Ramos (cell line): ENCODE results near the gene INPP5A.

Experiments used
- in situ Hi-C: fragments of 300-500 bp; cut with MboI; formaldehyde crosslinking; loops from one replicate; pipeline ENCODE4 v1.14.3; 2022; ENCODE audit warnings: low sequenced_read_pairs; ENCODE audit not compliant: unreplicated experiment

INPP5A gene

DNA sequence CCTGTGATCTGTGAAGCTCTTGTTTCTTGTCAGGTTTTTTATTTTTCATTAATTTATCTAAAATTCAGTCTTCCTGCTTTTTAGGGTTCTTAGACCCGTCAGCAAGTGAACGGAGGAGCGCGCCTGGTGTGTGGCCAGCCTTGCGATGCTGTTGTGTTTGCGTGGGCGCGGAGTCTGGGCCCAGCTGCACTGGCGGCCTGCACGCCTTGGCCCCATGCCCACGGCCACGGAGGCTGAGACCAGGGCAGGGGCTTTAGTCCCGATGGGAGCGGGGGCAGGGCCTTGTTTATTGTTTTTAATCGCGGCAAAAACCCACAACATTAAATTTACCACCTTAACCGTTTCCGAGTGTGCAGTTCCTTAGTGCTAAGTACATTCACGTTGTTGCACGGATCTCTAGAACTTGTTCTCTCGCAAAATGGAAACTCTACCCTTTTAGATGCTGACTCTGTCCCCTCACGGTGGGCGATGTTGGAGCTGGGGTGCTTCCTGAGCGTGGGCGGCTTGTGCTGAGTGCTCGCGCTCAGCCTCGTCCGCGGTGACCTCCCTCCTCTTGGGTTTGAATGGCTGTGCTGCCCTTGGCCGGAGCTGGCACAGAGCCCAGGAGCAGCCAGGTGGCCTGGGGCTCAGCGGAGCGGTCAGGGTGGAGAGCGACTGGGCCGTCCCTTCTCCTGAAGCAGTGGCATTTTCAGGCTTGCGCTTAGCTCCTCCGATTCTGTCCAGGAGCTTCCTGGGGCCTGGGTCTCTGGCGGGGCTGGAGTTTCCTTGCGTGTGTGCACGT, 69.1 kb downstream of the INPP5A start:
- in situ Hi-C loops: no loop called here

DNA sequence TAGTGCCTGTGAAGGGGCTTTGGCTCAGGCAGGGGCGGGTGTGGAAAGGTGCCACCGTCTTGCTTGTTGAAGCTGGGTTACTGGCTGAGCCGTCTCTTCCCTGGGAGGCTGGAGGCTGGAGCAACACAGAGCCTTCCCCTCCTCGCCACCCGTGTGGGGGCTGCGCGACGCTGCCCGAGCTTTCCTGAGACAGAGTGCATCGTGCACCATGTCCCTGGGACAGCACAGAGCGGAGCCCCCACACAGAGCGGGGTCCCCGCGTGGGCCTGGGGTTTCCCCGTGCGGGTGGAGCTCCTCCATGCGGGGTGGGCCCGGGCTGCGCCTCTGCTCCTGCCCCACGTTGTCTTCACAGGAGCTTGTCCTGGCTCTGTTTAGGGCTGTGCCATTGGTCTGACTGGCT, 69.9 kb downstream of the INPP5A start:
- in situ Hi-C loops: no loop called here

DNA sequence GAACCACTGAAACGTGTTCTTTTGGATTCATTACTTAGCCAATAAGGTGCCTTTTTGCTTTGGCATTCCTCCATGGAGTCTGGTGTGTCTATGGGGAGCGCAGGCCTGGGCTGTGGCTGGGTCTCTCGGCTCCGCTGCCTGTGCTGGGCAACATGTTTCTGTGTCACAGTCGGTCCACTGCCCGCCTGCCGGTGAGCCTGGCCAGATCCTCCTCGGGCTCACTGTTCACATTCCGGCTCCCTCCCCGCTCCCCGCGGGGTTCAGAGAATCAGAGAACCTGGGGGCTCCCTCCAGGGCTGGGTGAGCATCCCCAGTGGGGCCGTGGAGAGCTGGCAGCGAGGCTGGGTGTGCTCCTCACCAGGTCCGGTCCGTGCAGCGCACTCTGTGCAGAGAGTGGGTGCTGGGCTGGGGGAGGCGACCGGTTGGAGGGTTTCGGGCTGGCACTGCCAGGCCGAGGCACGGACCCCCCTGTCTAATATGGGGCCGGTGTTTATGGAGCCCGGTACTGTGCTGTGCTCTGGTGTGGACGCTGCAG, 70.4 kb downstream of the INPP5A start:
- in situ Hi-C loops: no loop called here

DNA sequence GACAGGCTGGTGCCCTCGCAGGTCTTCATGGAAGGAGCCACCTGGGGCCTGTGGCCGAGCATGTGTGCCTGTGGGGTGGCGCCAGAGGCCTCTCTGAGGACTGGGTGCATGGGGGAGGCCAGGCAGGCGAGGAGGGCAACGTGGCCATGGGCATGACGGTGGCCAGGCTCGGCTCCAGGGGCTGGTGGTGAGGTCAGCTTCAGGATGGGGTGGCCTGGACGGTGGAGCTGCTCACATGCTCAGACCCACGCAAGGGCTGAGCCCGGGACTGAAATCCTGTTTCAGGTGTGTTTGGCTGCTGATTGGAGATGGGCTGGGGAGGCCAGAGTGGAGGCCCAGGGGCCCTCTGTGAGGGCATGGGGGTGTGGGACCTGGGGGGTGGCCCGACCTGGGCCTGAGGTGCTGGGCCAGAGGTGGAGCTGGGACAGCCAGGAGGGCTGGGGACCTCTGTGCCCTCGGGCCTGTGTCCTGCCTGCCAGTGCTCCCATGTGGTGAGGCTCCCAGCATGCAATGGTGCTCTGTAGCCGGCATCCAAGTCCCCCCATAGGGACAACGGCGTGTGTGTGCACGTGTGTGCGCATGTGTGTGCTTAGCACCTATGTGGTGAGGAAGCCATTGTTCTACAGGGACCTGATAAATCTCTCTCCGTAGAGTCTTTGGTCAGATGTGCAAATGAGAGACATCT, 71.1 kb downstream of the INPP5A start:
- in situ Hi-C loops: no loop called here

DNA sequence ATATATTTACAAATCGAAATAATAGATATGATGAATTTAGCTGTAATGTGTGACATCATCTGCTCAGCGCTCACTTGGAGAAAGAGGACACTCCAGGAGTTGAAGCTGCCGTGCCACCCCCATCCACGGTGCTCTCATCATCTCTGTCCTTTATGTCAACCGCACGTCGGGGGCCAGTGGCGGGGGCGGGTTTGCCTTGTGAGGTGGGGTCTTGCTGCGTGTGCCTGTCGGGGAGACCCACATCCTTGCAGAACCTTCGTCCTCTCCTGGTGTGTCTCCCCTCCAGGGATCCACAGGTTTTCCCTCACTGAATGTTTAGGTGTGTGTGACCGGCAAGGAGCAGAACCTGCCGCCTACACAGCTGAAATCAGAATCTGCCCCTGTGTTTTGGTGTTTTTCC, 71.6 kb downstream of the INPP5A start:
- in situ Hi-C loops: no loop called here

DNA sequence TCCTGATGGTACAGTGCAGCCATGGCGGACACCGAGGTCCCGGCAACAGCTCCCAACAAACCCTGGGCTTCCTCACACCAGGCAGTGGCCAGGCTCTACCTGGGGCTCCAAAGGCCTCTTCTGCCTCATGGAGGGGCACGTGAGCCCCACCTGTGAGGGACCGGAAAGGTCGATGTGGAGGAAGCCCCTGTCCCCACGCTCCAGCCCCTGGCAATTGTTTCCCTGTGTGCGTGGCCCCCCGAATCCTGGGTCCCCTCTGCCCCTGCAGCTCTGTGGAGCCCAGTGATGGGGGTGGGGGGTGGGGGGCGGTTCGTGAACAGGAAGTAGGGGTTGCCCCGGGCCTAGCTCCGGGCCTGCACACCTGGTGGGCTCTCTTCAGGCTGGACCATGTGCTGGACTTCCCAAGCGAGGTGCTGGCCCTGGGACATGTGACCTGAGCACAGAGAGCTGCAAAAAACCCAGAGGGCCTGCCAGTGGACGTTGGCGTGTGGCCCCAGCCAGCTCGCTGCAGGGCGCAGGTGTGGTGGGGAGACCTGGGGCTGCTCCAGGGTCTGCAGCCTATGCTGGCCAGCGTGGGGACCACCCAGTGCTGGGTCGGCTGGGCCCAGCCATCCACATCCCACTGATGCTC, 72.6 kb downstream of the INPP5A start:
- in situ Hi-C loops: no loop called here

DNA sequence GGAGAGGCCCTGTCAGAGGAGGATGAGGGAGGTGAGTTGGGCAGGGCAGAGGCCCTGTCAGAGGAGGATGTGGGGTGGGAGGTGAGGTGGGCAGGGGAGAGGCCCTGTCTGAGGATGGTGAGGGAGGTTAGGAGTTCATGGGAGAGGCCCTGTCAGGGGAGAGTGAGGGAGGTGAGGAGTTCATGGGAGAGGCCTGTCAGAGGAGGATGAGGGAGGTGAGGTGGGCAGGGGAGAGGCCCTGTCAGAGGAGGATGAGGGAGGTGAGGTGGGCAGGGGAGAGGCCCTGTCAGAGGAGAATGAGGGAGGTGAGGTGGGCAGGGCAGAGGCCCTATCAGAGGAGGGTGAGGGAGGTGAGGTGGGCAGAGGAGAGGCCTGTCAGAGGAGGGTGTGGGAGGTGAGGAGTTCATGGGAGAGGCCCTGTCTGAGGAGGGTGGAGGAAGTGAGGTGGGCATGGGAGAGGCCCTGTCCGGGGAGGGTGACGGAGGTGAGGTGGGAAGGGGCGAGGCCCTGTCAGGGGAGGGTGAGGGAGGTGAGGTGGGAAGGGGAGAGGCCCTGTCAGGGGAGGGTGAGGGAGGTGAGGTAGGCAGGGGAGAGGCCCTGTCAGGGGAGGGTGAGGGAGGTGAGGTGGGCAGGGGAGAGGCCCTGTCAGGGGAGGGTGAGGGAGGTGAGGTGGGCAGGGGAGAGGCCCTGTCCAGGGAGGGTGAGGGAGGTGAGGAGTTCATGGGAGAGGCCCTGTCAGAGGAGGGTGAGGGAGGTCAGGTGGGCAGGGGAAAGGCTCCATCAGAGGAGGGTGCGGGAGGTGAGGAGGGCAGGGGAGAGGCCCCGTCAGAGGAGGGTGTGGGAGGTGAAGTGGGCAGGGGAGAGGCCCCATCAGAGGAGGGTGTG, 73.7 kb downstream of the INPP5A start:
- in situ Hi-C loops: no loop called here

DNA sequence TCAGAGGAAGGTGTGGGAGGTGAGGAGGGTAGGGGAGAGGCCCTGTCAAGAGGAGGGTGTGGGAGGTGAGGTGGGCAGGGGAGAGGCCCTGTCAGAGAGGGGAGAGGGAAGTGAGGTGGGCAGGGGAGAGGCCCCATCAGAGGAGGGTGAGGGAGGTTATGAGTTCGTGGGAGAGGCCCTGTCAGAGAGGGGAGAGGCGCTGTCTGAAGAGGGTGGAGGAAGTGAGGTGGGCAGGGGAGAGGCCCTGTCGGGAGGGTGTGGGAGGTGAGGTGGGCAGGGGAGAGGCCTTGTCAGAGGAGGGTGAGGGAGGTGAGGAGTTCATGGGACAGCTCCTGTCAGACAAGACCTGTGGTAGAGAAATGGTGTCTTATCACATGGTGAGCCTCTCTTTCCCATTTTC, 74.4 kb downstream of the INPP5A start:
- in situ Hi-C loops: no loop called here

DNA sequence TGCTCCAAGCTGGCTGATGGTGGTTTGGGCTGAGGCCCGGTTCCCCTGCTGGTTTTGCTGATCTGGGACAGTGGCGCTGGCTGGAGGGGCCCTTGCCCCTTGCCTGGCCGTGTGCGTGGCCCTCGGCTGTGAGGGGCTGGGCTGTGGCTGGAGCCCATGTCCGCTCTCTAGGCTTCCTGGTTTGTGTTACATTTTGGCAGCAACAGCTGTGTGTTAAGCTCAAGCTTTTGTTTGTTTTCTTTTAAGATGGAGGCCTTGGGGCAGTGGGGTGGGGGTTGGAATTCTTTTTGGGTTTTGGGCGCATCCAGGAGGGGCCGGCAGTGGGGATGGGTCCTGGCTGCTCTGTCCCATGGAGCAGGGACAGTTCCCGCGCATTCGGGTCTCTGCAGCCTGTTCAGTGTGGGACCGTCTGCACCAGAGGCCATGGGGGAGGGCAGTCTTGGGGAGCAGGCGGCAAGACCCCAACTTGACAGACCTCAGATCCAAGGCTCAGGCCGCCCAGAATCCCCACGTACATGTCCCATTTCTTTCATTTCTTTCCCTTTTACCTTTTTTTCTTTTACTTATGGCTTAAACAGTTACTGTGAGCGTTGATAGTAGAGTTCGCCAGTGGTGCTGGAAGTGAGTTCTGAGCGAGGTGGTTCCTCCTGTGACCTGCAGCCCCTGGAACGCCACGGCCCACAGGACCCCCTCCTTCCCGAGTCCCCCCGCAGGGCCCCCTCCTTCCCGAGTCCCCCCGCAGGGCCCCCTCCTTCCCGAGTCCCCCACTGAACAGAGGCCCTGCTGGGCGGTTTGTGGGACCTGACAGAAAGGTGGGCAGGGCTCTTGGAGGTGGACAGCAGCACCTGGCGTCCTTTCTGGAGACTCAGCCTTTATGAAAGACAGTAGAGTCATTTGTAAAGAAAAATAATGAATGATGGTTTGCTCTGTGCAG, 75.3 kb downstream of the INPP5A start:
- in situ Hi-C loops: no loop called here

DNA sequence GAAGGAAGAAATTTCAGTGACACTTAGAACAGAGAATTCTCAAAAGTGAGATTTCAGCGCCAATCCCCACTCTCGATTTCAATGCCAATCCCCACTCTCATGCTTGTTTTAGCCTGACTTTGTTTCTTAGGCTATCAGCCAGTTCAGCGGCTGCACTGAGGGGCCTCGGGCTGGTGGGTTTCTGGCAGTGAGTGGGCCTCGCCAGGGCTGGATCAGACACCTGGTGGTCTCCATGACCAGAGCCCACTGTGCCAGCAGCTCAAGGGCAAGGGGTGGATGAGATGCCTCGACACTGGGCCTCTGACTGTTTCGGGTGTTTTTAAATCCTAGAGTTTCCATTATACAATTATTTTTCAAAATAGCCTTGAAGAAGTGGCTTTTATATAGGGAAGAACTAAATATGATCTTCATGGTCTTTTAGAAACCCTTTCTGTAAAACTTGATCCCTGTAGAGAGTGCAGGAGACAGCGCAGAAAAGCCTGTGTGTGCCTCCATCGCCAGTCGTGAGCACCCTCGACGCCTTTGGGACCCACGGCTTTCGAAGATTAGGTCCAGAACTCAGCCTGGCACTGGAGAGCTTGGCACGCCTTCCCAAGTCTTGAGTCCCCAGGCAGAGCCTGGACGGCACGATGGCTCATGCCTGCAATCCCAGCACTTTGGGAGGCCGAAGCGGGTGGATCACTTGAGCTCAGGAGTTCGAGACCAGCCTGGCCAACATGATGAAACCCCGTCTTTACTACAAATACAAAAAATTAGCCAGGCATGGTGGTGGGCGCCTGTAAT, 76.2 kb downstream of the INPP5A start:
- in situ Hi-C loops: no loop called here

DNA sequence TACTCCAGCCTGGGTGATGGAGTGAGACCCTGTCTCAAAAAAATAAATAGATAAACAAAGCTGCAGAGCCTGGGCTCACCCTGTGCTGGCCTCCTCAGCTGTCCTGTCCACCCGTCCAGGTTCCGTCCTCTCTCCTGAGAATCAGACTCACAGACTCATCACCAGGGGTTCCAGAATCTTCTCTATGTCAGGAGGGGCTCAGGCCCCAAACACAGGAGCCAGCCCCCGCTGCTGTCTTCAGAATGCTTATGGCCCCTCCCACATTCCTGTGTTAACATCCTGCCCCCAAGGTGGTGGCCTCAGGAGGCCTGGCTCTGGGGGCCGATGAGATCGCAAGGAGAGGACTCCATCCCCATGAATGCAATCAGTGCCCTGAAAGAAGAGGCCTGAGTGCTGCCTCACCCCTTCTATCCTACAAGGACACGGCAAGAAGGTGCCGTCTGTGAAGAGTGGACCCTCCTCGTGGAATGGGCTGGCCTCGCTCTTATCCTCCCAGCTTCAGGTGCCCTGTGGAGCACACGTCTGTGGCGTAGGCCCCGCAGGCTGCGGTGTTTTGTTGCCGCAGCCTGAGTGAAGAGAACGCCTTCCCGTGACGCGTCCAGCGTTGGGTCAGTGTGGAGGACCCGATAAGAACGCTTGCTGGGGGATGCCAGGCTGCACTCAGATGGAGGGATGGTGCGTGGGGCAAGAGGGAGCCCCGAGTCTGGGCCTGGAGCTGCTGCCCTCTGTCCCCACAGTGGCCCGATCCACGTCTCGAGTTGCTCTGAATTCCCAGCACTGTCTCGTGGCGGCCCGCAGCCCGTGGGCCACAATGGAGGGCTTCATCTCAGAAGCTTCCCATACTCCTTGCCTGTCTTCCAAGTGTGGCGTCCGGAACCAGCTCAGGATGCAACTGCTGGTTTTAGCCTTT, 77.1 kb downstream of the INPP5A start:
- in situ Hi-C loops: no loop called here

DNA sequence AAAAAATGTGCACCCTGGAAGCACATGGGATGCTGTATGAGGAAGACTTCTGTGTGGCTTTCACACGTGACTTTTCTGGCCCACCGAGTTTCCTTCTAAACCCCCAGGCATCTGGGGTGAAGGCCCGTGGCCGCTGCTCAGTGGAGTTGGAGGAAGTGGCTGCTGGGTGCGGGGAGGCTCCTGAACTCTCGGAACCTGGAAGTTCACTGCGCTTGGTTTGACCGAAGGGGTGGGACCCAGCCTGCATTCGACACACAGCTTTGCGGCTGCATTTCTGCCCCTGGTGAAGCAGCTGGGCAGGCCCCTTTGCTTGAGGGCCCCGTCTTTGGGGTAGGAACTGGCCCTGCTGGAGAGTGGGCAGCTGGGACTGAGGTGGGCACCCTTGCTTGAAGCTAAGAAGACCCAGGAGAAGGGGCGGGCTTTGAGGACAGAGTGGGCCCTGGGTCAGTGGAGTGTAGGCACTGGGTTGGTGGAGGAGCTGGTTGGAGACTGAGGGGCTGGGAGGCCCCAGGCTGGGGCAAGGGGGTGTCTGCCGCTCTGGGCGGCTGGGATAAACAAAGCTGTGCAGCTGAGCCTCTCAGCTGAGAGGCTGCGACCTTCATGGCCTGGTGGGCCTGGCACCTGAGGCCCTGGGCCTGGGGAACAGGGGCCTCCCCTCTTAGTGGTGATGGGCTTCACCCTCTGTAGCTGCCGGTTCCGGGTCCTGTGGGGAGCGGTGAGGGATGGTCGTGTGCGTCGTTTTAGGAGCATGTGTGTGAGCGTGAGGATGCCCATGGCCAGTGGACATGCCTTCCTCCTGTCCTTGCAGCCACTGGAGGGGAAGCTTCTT, 78.0 kb downstream of the INPP5A start:
- in situ Hi-C loops: no loop called here

DNA sequence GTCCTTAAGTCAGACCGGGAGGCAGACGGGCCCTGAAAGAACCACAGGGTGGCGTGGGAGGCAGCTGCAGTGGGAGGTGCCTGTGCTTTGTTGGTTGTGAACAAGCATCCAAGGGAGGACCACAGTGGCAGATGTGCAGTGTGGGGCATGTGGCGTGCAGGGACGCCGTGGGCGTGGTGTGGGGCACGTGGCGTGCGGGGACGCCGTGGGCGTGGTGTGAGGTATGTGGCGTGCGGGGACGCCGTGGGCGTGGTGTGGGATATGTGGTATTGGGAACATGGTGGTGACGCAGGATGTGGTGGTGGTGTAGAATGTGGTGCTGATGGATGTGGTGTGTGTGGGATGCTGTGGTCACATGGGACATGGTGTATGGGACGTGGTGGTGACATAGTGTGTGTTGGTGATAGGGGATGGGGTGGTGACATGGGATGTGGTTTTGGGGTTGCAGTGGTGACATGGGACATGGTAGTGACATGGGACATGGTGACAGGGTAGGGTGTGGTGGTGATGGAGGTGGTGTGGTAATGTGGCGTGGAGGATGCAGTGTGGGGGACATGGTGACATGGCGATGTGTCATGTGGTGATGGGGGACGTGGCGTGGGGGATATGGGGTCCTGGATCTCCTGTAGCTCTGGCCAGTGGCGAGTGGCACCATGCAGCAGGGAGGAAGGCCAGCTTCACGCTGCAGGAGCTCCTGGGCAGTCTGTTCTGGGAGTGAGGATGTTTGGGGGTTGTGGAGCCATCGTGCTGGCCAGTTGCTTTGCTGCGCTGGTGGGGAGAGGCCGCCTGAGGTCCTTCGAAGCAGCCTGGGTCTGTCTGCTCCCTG, 78.8 kb downstream of the INPP5A start:
- in situ Hi-C loops: no loop called here

DNA sequence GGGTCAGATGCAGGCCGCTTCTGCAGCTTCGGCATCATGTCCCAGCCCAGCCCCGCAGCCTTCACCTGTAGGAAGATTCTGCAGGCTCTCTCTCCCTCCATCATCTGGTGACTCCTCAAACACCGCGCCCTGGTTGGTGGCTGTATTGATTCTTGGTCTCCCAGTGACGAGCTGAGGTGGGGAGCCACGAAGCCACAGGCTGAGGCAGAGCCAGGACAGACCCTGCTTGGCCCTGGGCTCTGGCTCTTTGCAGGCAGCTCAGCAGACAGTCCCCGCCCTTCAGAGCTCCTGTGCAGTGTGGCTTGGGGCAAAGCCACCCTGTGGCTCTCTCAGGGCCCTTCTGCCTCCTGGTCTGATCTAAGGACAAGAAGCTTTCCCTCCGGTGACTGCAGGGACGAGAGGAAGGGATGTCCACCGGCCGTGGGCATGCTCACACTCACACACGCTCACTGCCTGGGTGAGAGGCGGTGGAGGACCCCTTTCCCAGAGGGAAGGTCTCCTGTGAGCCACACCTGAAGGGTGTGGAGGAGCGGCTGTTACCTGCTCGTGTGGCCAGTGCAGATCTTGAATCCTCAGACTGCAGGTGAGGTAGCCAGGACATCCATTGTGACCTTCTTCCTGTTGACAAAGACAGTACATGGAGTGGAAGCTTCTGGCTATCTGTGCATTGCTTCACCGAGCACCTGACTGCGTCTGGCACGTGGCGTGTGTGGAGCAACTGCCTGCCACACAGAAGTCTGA, 79.6 kb downstream of the INPP5A start:
- in situ Hi-C loops: no loop called here

DNA sequence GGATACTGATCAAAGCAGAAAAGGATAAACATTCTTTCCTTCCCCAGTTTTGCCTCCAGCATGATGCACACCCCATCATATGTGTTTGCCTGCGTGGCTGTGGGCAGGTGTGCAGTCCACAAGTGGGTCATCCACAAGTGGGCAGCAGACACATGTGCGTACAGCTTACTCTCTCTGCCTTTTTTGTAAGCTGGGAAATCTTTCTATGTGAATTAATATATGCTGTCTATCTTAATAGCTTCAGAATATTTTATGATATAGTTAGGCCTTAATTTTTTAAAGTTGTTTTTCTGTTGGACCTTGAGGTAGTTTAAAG, 80.1 kb downstream of the INPP5A start:
- in situ Hi-C loops: no loop called here
